Measurements from ENCODE around the gene OPTC.

Gene OPTC

GRCh38 chr1:203558064-203558760 is 64.3 kb downstream of the OPTC start:
- DNase-seq (ENCODE audit: low spot score): no peak
